Cerebellar cortex (tissue), 1 donor: ENCODE data around the gene DEPP1.

ENCODE experiments used
- DNase-seq: peaks from one replicate; pipeline ENCODE4 v3.0.0-alpha.2; 2015; ENCODE audit warnings: low spot score

Gene DEPP1

GRCh38 chr10:44979281-44980191 lies 927 bp upstream of the DEPP1 start:
- DNase-seq, result no peak

GRCh38 chr10:44978213-44978569 lies 418 bp downstream of the DEPP1 start:
- no peak for DNase-seq

- DNase-seq, result peak; percentile 25
These were observed 1.1 kb downstream of the DEPP1 start for GRCh38 chr10:44977287-44978212.

GRCh38 chr10:44976352-44977198 lies 2.0 kb downstream of the DEPP1 start:
- no peak for DNase-seq

DNA sequence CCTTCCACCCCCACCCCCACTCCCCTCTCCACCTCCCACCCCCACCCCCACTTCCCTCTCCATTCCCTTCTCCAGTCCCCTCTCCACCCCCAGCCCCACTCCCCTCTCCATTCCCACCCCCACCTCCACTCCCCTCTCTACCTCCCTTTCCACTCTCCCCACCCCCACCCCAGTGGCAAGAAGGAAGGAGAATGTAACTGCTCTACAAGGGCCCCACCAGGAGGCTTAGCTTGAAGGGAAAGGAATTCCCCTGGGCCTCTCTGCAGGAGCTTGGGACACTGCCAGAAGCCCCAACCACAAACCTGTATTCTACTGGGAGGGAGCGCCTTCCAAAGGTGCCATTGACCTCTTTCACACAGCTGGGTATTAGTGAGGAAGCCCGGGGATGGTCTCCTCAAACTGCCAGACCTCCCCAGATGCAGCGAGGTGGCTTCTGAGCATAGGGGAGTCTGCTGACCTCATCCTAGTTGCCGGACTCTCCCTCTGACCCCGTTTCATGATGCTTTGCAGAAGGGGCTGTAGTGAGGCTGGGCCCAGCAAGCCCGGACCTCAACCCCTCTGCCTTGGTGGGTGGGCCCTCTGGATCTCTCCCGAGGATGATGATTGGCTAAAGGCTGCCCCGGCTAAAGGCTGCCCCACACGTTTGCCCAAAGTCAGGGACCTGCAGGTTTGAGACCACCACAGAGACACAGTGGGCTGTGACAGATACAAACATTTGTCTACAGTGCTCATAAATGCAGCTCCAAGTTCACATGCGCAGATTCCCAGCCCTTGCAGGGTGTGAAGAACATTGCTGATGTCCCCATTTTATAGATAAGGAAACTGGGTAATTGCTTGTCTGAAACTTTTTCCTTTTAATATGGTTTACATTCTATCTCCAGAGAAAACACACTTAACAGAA lies 2.9 kb downstream of the DEPP1 start:
- DNase-seq, result peak; percentile 33

DNA sequence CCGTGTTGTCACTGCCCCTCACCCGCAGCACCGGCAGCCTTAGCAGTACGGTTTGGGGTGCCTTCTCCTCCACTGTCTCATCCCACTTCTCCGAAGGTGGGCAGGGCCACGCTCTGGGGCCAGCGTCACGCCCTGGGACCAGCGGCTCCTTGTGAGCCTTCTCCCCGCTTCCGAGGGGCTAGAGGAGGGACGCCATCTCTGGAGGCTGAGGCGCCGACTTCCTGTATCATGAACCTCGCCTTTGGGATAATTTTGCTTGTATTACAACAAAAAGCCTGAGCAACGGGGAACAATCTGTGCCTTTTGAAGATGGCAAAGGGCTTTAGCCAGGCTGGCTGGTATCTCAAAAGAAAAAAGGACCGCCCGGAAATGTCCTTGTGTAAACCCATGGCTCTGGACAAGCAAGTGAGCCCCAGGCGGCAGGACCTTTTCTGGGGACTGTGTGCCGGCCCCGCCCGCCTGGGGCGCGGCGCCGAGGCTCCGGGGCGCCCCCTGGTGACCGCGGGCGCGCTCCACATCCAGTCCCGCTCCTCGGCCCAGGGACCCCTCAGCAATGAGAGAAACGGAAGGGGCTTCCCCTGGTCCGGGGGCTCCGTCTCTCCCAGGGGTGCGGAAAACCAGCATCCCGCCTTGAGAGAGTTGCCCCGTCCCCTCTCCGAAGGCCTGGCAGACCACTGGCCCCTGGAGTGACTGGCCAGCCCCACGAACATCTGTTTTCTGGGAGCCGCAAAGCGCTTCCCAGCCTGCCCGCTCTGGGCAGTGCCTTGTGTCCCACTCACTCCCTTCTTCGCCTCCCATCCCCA lies 3.8 kb downstream of the DEPP1 start:
- peak; percentile 73 for DNase-seq

GRCh38 chr10:44974082-44974627 lies 4.5 kb downstream of the DEPP1 start:
- DNase-seq, result no peak

GRCh38 chr10:44973323-44974081 lies 5.1 kb downstream of the DEPP1 start:
- DNase-seq, result no peak

GRCh38 chr10:44972874-44973306 lies 5.7 kb downstream of the DEPP1 start:
- no peak for DNase-seq

DNA sequence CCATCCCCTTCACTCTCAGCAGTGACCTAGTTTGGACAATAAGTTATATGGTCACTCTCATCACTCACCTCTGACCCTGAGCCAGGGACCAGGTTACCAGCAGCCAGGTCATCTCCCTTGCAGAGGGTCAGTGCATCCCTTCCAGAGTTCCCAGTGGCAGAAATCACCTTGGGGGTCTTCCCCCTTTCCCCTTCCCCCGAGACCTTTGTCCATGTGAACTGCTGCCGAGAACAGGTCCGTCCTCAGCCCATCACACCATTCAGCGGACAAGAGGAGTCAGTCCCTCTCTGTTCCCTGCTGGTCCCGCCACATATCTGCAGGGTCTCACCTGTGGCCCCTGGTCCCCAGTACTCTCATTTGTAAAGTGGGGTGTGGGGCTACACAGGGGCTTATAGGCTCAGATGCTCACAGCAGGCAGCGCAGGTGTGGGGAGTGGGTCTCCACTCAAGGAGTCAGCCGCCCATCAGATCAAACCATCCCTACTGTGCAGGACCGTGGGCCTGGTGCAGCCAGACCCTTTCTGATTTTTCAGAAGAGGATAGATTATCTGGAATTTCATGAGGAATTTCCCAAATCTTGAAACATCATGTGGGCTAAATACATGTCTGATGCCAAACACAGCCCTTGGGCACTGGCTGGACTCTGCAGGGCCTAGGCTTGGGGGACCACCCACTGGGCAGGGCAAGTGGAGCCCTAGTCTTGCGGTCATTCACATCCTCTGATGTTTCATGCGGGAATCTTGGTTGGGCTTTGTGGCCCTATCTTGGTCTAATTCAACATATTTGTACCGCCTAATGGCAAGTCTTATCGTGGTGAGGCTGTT lies 6.5 kb downstream of the DEPP1 start:
- no peak for DNase-seq

GRCh38 chr10:44971434-44971833 lies 7.2 kb downstream of the DEPP1 start:
- DNase-seq, result no peak

DNA sequence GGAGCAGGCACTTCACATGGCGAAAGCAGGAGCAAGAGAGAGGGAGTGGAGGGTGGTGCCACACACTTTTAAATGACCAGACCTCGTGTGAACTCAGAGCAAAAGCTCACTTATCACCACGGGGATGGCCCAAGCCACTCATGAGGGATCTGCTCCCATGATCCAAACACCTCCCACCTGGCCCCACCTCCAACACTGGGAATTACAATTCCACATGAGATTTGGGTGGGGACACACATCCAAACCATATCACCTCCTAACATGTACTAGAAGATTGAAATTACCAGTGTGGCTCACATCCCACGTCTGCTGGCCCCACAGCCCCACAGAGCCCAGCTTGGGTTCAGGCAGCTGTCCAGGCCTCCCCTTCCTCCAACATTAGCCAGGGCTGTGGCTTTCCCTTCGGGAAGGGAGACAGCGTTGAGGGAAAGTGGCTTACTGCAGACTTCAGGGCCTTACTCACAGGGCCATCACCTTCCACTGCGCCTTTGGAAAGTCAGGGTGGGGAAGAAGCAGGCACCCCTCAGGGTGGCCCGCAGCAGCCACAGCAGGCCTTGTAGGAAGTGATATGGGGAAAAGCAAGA lies 7.7 kb downstream of the DEPP1 start:
- no peak for DNase-seq

DNA sequence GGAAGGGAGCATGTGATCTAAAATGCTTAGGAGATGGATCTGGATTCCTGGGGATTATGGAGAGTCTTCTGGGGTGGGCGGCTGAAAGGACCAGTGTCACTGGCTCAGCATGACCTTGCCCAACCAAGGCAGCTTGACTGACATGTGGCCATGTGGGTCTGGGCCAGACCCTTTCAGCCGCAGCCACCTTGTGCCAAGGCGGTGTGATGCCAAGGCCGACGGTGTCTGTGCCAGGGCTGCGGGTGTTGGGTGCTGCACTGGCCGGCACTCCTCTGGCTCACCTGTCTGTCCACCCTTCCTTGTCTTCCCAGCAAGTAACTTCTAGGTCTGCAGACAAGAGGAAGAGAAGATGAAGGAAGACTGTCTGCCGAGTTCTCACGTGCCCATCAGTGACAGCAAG lies 8.8 kb downstream of the DEPP1 start:
- DNase-seq, result peak; percentile 23

GRCh38 chr10:44968500-44969400 lies 9.9 kb downstream of the DEPP1 start:
- no peak for DNase-seq

DNA sequence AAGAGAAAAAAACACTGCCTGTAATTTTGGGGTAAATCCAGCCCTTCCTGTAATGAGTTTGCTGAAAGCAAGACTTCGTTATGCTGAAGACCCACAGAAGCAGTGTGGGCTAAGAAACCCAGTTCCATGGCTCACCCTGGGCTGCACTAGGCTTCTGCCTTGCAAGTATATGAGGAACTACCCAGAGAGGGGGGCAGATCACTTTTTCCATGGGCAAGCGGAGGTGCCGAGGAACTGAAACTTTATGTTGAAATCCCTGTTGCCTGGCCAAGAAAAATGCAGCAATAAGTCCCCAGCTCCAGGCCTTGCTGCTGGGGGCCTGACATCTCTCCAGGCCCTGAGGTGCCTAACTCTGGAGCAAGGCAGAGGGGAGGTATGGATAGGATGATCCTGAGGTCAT lies 10.5 kb downstream of the DEPP1 start:
- no peak for DNase-seq

GRCh38 chr10:44967616-44968015 lies 11.0 kb downstream of the DEPP1 start:
- no peak for DNase-seq
